HCT116 (cell line): ENCODE data around the gene PEX11G. TPM values are rescaled to one million over a fixed set of nuclear protein-coding genes. Genes with fewer than 3 reads are reported as not detected.

Source experiments
- ATAC-seq: fragments of 200-7000 bp; cut with Tn5 transposase; 2 replicates; pipeline ENCODE4 v1.9.1; 2020; ENCODE audit warnings: mild to moderate bottlenecking, moderate library complexity
- BruUV-seq: library from RNA; stranded (reverse); fragments of 400-500 nt; replicated peaks from 2 replicates; lab custom pipeline; 2021; lab: Mats Ljungman, UMichigan
- CTCF ChIA-PET: fragments of 300-600 bp; sonication (Branson Sonifier 250); formaldehyde crosslinking; loops from one replicate; lab custom pipeline; 2021; ENCODE audit warnings: antibody characterized with exemption; lab: Charles Lee
- POLR2A ChIA-PET: fragments of 300-600, 350-600 bp; sonication (Branson Sonifier 250); formaldehyde crosslinking; loops from one replicate; lab custom pipeline; 2021; ENCODE audit warnings: antibody characterized with exemption; lab: Charles Lee
- RAD21 ChIA-PET, 2 experiments: fragments of 300-600 bp; sonication (Branson Sonifier 250); formaldehyde crosslinking; loops; one replicate each; lab custom pipeline; 2023; ENCODE audit warnings: low total read pairs in 2 of 2; ENCODE audit not compliant: uncharacterized antibody in 2 of 2, unreplicated experiment in 2 of 2, low non-redundant PET in 1 of 2; lab: Charles Lee
- DNase-seq: peaks from one replicate; pipeline ENCODE4 v3.0.0-alpha.2; 2010; ENCODE audit warnings: low read depth, low spot score
- H2AFZ ChIP-seq: fragments of 200-600 bp; shearing (Covaris generic), sonication (generic); 2 replicates; pipeline ENCODE4 v1.6.1; 2017; ENCODE audit warnings: low read depth, mixed run types, mixed read lengths, antibody characterized with exemption, low read length; ENCODE audit not compliant: poor library complexity, severe bottlenecking
- H3K27ac ChIP-seq: 2 replicates; pipeline ENCODE4 v1.5.1; 2012; ENCODE audit warnings: low read depth, low read length
- H3K27me3 ChIP-seq: fragments of 200-600 bp; sonication (generic); 2 replicates; pipeline ENCODE4 v1.6.1; 2016; ENCODE audit warnings: mixed run types, low read length, mixed read lengths; ENCODE audit not compliant: insufficient read depth
- H3K36me3 ChIP-seq, 2 experiments: fragments of 200-500 bp in 1 of 2; fragments of 200-600 bp in 1 of 2; sonication (Bioruptor generic) in 1 of 2; sonication (generic) in 1 of 2; 2 replicates each; pipeline versions ENCODE4 v1.5.1 to v1.6.1; 2014 to 2016; ENCODE audit warnings: low read length in 2 of 2, inconsistent platforms in 1 of 2, mixed read lengths in 1 of 2, mixed run types in 1 of 2; ENCODE audit not compliant: insufficient read depth in 2 of 2, control insufficient read depth in 1 of 2
- H3K4me1 ChIP-seq, 2 experiments: fragments of 200-600 bp in 1 of 2; sonication (generic) in 1 of 2; 2 replicates each; pipeline versions ENCODE4 v1.5.1 to v1.6.1; 2012 to 2017; ENCODE audit warnings: low read length in 2 of 2, inconsistent platforms in 1 of 2, mild to moderate bottlenecking in 1 of 2, mixed read lengths in 1 of 2, mixed run types in 1 of 2, moderate library complexity in 1 of 2; ENCODE audit not compliant: insufficient read depth in 2 of 2, control insufficient read depth in 1 of 2
- H3K4me2 ChIP-seq: fragments of 200-600 bp; sonication (generic); 2 replicates; pipeline ENCODE4 v1.6.1; 2017; ENCODE audit warnings: mixed run types, low read length, mixed read lengths
- H3K4me3 ChIP-seq, 2 experiments: fragments of 200-600 bp in 1 of 2; sonication (generic) in 1 of 2; replicated peaks in 1 of 2; 2 replicates each; pipeline ENCODE4 v1.5.1; 2011 to 2016; ENCODE audit warnings: low read length in 2 of 2, control low read depth in 1 of 2, low read depth in 1 of 2, mild to moderate bottlenecking in 1 of 2, mixed read lengths in 1 of 2, mixed run types in 1 of 2
- H3K79me2 ChIP-seq: fragments of 200-600 bp; sonication (generic); 2 replicates; pipeline ENCODE4 v1.6.1; 2017; ENCODE audit warnings: mild to moderate bottlenecking, mixed run types, low read length, moderate library complexity, mixed read lengths; ENCODE audit not compliant: insufficient read depth
- H3K9ac ChIP-seq: fragments of 200-600 bp; sonication (generic); 2 replicates; pipeline ENCODE4 v1.6.1; 2016; ENCODE audit warnings: low read length, mixed read lengths
- H3K9me2 ChIP-seq: fragments of 200-600 bp; sonication (generic), shearing (Covaris generic); 2 replicates; pipeline ENCODE4 v1.6.1; 2017; ENCODE audit warnings: mixed run types, mild to moderate bottlenecking, moderate library complexity; ENCODE audit not compliant: insufficient read depth
- H3K9me3 ChIP-seq, 2 experiments: fragments of 200-500 bp in 1 of 2; fragments of 200-600 bp in 1 of 2; sonication (Bioruptor generic) in 1 of 2; sonication (generic) in 1 of 2; 2 replicates each; pipeline ENCODE4 v1.6.1; 2014 to 2017; ENCODE audit warnings: low read length in 2 of 2, mixed read lengths in 2 of 2, inconsistent platforms in 1 of 2, low read depth in 1 of 2, mild to moderate bottlenecking in 1 of 2, mixed run types in 1 of 2, moderate library complexity in 1 of 2; ENCODE audit not compliant: control insufficient read depth in 1 of 2, insufficient read depth in 1 of 2
- H4K20me1 ChIP-seq: fragments of 200-600 bp; sonication (generic), shearing (Covaris generic); 2 replicates; pipeline ENCODE4 v1.6.1; 2017; ENCODE audit warnings: mixed run types, mild to moderate bottlenecking, moderate library complexity; ENCODE audit not compliant: insufficient read depth
- ELF1 ChIP-seq: IDR thresholded peaks from 2 replicates; pipeline ENCODE4 v1.6.1; 2012; ENCODE audit warnings: low read depth, borderline replicate concordance
- EZH2 ChIP-seq: fragments of 200-600 bp; sonication (generic); IDR thresholded peaks from 2 replicates; pipeline ENCODE4 v1.6.1; 2017; ENCODE audit warnings: antibody characterized with exemption, mixed run types
- FOSL1 ChIP-seq: IDR thresholded peaks from 2 replicates; pipeline ENCODE4 v1.6.1; 2012; ENCODE audit warnings: low read depth
- JUND ChIP-seq: IDR thresholded peaks from 2 replicates; pipeline ENCODE4 v1.6.1; 2012
- POLR2AphosphoS5 ChIP-seq: IDR thresholded peaks from 2 replicates; pipeline ENCODE4 v1.6.1; 2011; ENCODE audit warnings: mild to moderate bottlenecking, low read depth, low read length, moderate library complexity
- RAD21 ChIP-seq: IDR thresholded peaks from 2 replicates; pipeline ENCODE4 v1.6.1; 2012; ENCODE audit warnings: low read depth, mild to moderate bottlenecking
- SIN3A ChIP-seq: IDR thresholded peaks from 2 replicates; pipeline ENCODE4 v1.6.1; 2012; ENCODE audit warnings: low read depth
- SP1 ChIP-seq: IDR thresholded peaks from 2 replicates; pipeline ENCODE4 v1.6.1; 2012; ENCODE audit warnings: low read depth
- SRF ChIP-seq: IDR thresholded peaks from 2 replicates; pipeline ENCODE4 v1.6.1; 2012; ENCODE audit warnings: low read depth
- ZNF274 ChIP-seq: fragments of 200-500 bp; sonication (Bioruptor generic); IDR thresholded peaks from 2 replicates; pipeline ENCODE4 v1.6.1; 2014; ENCODE audit warnings: mild to moderate bottlenecking, low read depth, low read length, inconsistent platforms
- intact Hi-C: fragments of 100-400 bp; cut with micrococcal nuclease; formaldehyde crosslinking; loops from 2 replicates; pipeline ENCODE4 v1.10.0; 2022
- total RNA-seq: library from RNA; stranded (reverse); gene quantifications from one replicate; pipeline ENCODE4 v1.2.1, GENCODE V29; 2021; ENCODE audit not compliant: unreplicated experiment
- TF ChIP-seq, protein P1 (sequence below): IDR thresholded peaks from 2 replicates; pipeline ENCODE4 v1.6.1; 2012
- TF ChIP-seq, protein P2 (sequence below): IDR thresholded peaks from 2 replicates; pipeline ENCODE4 v1.6.1; 2012

PEX11G gene
- total RNA-seq, 1 experiment from 2014 or later, result 6.4 TPM

DNA sequence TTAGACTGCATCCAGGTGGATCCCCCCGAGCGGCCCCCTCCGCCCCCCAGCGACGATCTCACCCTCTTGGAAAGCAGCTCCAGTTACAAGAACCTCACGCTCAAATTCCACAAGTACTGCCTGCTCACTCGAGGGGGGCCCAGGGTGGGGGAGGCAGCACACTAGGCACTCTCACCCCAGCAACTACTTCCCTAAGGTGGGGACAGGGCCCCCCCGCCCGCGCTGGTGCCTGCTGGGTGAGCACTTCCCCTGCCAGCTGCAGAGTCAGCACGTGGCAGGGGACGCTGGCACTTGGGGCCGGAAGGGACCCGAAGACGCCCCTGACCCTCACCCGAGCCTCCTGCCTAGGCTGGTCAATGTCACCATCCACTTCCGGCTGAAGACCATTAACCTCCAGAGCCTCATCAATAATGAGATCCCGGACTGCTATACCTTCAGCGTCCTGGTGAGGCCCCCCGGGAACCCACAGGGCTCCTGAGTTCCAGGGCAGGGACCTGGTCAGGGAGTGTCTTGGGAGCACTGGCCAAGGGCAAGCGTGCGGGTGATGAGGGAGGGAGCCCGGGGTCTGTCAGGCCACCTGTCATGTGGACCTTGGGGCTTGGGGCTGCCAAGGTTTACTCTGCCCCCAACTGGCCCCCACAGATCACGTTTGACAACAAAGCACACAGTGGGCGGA, 38.8 kb upstream of the PEX11G start:
- Histone ChIP-seq H3K4me2 (no peak overlapping the region), H3K9me3 (no peaks in the 10 kb centered on the region), H3K9me2 (no peaks in the 10 kb centered on the region), H4K20me1 (no peaks in the 10 kb centered on the region), H3K4me1 (peaks cover 6 to 10% of the 10 kb centered on the region in 2 experiments; a peak in 2 of 4 replicates), H3K27ac (no peak overlapping the region), H3K79me2 (peaks cover 4% of the 10 kb centered on the region; the same call in 1 of the 2 replicates), H3K9ac (no peak overlapping the region), H3K27me3 (no peaks in the 10 kb centered on the region), H3K36me3 (no peaks in the 10 kb centered on the region), H2AFZ (no peak overlapping the region), H3K4me3 (no peak overlapping the region)
- ChIA-PET CTCF (no interaction called here), RAD21 (no interaction called here), POLR2A (no interaction called here)
- ATAC-seq, result no peak; the same call in 1 of the 2 replicates
- no peak for DNase-seq
- no TSS peak for BruUV-seq
- intact Hi-C loops, result no loop called here
- TF ChIP-seq ELF1 (no peak), RAD21 (no peak), SRF (no peak), ZNF274 (no peak), EZH2 (no peak), JUND (no peak), SIN3A (no peak), SP1 (no peak), POLR2AphosphoS5 (no peak), FOSL1 (no peak)
- TF ChIP-seq, protein P1, sequence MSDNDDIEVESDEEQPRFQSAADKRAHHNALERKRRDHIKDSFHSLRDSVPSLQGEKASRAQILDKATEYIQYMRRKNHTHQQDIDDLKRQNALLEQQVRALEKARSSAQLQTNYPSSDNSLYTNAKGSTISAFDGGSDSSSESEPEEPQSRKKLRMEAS, result no peak
- TF ChIP-seq, protein P2, sequence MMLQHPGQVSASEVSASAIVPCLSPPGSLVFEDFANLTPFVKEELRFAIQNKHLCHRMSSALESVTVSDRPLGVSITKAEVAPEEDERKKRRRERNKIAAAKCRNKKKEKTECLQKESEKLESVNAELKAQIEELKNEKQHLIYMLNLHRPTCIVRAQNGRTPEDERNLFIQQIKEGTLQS, result no peak
